Superior temporal gyrus (tissue), 1 donor: Measurements from ENCODE around the gene NQO1.
"Not testable (repeated sequence)": the region's sequence is repeated elsewhere in the genome, so short reads cannot be mapped to it uniquely, and the experiment has no call there.

Experiments used
- DNase-seq: peaks from one replicate; pipeline ENCODE4 v3.0.0-alpha.2; 2016; ENCODE audit errors: extremely low spot score

NQO1 gene

GRCh38 chr16:69741951-69742904 lies 15.9 kb upstream of the NQO1 start:
- no peak for DNase-seq

- DNase-seq, result peak; percentile 37
Observed at GRCh38 chr16:69741519-69741918, 15.2 kb upstream of the NQO1 start.

- no peak for DNase-seq
Observed at GRCh38 chr16:69732101-69732500, 5.7 kb upstream of the NQO1 start.

- DNase-seq, result not testable (repeated sequence)
Observed at GRCh38 chr16:69731280-69731679, 4.9 kb upstream of the NQO1 start.

- DNase-seq, result not testable (repeated sequence)
Observed at GRCh38 chr16:69729030-69729429, 2.7 kb upstream of the NQO1 start.

GRCh38 chr16:69727916-69728270 lies 1.5 kb upstream of the NQO1 start:
- DNase-seq, result no peak

DNA sequence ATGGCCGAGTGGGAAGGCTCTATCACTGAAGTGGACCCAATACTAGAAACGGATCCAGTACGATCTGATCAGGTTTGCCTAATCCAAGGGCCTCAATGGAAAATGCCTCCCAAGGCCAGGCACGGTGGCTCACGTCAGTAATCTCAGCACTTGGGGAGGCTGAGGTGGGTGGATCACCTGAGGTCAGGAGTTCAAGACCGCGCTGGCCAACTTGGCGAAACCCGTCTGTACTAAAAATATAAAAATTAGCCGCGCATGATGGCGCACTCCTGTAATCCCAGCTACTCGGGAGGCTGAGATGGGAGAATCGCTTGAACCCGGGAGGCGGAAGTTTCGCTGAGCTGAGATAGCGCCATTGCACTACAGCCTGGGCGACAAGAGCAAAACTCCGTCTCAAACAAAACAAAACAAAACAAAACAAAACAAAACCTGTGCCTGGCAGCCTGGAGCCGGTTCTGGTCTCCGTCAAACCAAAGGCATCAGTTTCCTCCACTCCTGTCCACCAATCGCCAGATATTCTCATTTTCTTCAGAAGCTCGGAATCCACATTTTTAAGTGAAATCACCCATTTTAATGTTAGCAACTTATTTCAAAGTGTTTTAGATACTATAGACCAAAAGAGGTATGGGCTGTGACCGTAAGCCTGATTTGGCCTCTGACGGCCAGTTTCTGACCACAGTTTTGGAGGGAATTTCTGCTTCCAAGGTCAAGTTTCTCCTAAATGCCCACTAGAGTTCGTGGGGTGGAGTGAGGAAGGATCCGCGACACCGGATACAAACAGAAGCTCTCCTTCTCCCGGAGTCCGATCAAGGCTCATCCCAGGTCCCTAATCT lies 664 bp downstream of the NQO1 start:
- no peak for DNase-seq

GRCh38 chr16:69724981-69725479 lies 1.3 kb downstream of the NQO1 start:
- no peak for DNase-seq

GRCh38 chr16:69724414-69724873 lies 1.9 kb downstream of the NQO1 start:
- DNase-seq, result no peak

DNA sequence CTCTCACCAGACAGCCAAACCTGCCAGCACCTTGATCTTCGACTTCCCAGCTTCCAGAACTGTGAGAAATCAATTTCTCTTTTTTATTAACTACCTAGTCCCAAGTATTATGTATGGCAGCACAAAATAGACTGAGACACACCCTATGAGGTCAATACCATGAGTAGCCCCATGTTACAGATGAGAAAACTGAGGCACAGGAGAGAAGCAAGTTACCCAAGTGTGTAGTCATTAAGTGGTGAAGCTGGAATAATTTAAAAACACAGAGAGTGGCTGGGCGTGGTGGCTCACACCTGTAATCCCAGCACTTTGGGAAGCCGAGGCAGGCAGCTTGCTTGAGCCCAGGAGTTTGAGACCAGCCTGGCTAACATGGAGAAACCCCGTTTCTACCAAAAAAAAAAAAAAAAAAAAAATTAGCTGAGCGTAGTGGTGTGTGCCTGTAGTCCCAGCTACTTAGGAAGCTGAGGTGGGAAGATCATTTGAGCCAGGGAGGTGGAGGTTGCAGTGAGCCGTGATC lies 4.9 kb downstream of the NQO1 start:
- DNase-seq, result no peak

DNA sequence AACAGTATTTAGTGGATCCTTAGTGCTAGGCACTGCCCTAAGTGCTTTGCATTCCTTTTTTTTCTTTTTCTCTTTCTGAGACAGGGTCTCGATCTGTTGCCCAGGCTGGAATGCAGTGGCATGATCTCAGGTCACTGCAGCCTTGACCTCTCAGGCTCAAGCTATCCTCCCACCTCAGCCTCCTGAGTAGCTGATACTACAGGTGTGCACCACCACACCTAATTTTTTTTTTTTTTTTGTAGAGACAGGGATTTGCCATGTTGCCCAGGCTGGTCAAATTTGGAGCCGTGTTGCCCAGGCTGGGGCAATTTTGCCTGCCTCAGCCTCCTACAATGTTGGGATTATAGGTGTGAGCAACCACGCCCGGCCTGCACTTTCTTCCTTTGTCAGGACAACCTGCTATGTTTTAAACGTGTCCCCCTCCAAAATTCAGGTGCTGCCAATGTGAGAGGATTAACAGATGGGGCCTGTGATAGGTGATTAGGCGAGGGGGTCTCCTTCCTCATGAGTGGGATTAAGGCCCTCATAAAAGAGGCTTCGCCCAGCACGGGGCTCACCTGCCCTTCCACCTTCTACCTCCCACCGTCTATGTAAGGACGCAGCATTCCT lies 5.4 kb downstream of the NQO1 start:
- DNase-seq, result no peak

- DNase-seq, result no peak
Observed at GRCh38 chr16:69718111-69718764, 8.1 kb downstream of the NQO1 start.

DNA sequence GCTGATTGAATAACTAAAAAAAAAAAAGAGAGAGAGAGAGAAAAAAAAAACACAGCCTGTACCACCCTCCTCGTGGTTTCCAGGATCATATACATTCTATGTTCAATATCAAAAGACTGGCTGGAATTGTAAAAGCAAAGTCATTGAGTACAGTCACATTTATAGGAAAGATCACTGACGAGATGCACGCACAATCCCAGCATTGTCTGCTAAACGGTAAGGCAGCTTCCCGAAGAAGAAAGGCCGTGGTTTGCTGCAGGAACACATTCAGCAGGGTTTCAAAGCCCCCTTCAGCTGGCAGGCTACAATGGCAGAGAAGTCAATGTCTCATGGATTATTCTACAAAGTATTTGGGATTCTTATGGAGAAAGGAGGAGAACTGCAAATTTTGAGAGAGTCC lies 9.3 kb downstream of the NQO1 start:
- DNase-seq, result no peak

DNA sequence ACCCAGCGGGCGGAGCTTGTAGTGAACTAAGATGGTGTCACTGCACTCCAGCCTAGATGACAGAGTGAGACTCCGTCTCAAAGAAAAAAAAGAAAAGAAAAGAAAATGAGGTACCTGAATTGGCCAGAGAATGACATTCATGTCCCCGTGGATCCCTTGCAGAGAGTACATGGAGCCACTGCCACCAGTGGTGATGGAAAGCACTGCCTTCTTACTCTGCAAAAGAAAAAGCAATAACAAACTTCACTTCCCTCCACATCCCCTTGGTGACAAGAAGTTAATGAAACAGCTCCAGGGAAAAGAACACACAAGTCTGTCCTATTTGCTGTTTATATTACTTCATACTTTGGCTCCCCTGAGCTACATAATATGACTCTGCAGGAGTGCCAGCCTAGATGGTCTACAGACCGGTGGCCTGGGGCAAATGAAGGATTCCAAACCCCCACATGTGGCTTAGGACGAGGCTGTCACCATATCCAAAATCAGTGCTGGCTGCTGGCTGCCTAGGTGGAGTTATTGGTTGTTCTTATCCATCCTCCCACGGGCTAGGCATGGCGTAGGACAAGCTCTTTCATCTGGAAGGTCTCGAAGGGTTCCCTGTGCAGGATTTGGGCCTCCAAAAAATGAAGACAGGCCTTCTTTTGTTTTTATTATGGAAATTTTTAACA lies 13.3 kb downstream of the NQO1 start:
- DNase-seq, result no peak

GRCh38 chr16:69712277-69712676 lies 14.1 kb downstream of the NQO1 start:
- no peak for DNase-seq

- DNase-seq, result peak; percentile 27
Observed at GRCh38 chr16:69711115-69711740, 15.1 kb downstream of the NQO1 start.

DNA sequence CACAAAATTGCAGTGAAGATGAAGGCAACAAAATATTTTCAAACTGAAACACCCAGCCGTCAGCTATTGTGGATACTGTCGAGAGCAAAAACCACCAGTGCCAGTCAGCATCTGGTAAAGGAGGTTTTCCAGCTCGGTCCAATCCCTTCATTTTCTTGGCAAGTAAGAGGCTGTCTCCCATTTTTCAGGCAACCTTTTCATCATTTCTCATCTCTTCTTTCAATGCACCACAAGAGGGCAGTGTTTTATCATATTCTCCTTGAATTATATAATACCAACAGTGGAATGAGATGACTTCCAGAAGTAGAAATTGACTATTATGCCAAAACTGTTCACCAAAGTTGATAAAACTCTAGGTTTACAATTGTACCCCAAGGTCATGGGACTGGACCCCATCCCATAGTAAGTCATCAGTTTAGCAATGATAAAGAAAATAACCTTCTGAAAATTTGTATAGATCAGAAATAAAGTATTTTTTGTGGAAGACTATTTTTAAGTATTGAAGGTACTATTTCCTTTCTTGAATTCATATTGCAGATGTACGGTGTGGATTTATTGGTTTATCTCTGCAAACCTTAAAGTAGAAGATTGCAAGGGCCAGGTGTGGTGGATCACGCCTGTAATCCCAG lies 16.8 kb downstream of the NQO1 start:
- DNase-seq, result peak; percentile 96

- no peak for DNase-seq
Observed at GRCh38 chr16:69707920-69708683, 18.3 kb downstream of the NQO1 start.

DNA sequence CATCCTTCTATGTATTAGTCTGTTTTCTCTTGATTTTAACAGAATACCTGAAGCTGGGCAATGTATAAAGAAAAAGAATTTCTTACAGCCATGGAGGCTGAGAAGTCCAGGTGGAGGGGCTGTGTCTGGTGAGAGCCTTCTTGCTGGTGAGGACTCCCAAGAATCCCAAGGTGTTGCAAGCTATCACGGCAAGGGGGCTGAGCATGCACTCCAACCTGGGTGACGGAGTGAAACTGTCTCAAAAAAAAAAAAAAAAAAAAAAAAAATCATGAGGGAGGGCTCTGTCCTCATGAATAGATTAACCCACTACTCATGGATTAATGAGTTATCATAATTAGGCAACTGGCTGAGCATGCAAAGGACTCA lies 19.4 kb downstream of the NQO1 start:
- DNase-seq, result no peak
